HG03097 (cell line): ENCODE results near the gene ERVFRD-1.
A peak's percentile ranks its signal among the peaks of the same experiment; 100 is the strongest.
"Not testable (repeated sequence)": the region's sequence is repeated elsewhere in the genome, so short reads cannot be mapped to it uniquely, and the experiment has no call there.

Experiments used
- ATAC-seq: cut with Tn5 transposase; IDR thresholded peaks from one replicate; pipeline ENCODE4 v1.9.1; 2021; ENCODE audit not compliant: unreplicated experiment, low FRiP score

The ERVFRD-1 gene

GRCh38 chr6:11092668-11093375 is 18.7 kb downstream of the ERVFRD-1 start:
- peak; percentile 32 for ATAC-seq

DNA sequence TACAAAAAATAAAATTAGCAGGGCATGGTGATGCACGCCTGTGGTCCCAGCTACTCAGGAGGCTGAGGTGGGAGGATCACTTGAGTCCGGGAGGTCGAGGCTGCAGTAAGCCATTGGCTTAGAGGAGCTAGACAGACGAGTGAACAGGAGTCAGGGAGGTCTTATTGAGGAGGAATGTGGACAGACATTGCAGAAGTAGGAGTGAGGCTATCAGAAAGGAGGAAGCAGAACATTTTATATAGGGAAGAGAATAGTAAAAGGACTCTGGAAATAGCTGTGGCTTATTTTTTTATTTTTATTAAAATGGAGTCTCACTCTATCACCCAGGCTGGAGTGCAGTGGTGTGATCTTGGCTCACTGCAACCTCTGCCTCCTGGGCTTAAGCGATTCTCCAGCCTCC is 20.4 kb downstream of the ERVFRD-1 start:
- not testable (repeated sequence) for ATAC-seq

DNA sequence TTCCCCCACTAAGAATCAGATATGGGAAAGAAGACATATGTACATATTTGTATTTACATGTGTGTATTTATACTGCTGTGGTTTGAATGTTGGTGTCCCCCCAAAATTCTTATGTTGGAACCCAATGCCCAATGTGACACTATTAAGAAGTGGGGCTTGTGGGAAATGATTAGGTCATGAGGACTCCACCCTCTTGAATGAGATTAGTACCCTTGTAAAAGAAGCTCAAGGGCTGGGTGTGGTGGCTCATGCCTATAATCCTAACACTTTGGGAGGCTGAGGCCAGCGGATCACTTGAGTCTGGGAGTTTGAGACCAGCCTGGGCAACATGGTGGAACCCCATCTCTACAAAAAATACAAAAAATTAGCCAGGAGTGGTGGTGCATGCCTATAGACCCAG is 21.8 kb downstream of the ERVFRD-1 start:
- no peak for ATAC-seq

- not testable (repeated sequence) for ATAC-seq
These were observed 24.2 kb downstream of the ERVFRD-1 start for GRCh38 chr6:11087141-11087812.

- no peak for ATAC-seq
These were observed 25.6 kb downstream of the ERVFRD-1 start for GRCh38 chr6:11085758-11086435.

- ATAC-seq = no peak
These were observed 27.6 kb downstream of the ERVFRD-1 start for GRCh38 chr6:11083956-11084355.

DNA sequence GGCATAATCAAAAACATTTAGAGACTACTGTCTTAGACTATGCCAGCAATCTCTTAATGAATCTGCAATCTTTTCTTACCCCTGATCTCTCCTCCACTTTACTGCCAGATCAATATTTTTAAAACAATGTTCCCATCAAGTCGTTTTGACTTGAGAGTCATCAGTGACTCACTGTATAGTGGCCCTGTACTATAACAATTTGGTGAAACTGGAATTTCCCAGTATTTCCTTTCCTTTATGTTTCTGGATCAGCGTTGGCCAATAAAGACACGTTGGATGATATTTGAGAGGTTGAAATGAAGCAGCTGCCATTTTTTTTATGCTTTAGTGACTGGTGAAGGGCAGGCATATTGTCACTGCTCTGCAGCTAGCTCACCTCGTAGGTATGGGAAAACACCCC is 28.0 kb downstream of the ERVFRD-1 start:
- no peak for ATAC-seq

GRCh38 chr6:11080296-11080695 is 31.2 kb downstream of the ERVFRD-1 start:
- no peak for ATAC-seq

- no peak for ATAC-seq
These were observed 33.3 kb downstream of the ERVFRD-1 start for GRCh38 chr6:11078266-11078665.

GRCh38 chr6:11076540-11076939 is 35.0 kb downstream of the ERVFRD-1 start:
- ATAC-seq = no peak

GRCh38 chr6:11072101-11072500 is 39.4 kb downstream of the ERVFRD-1 start:
- no peak for ATAC-seq

GRCh38 chr6:11069760-11070159 is 41.8 kb downstream of the ERVFRD-1 start:
- ATAC-seq = no peak

- no peak for ATAC-seq
These were observed 44.2 kb downstream of the ERVFRD-1 start for GRCh38 chr6:11067348-11067747.

DNA sequence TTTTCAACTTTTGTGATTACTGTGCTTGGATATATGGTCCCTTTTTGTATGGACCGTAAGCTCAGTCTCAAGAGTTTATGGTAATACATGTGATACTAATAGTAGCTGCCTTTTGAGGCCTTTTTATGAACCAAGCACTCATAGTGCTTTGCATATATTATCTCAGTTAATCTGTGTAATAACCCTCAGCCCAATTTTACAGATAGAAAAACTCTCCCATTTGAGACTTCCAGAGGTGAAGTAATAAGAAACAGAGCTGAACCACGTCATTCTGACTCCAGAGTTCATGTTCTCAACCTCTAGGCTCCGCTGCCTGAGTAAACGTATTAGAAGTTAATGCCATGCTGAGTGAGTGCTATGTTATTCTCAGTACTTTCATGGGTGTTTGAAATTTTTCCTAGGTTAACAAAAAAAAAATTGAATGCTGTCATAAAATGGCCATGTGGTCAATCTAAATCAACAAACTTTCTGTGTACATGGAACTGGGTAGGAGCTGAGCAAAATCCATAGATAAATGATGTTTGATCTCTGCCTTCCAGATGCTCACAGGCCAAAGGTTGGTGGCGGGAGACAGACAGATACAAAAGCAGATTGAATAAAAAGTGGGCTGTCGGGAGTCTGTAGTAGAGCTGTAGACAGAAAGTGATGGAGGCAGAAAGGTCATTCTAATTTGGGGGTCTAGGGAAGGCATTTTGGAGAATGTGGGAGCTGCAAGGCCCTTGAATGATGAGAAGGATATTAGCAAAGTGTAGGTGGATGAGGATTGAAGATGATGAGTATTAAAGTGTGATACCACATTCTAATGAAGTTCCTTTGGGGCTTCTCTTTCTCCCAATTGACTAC is 44.8 kb downstream of the ERVFRD-1 start:
- ATAC-seq = no peak

GRCh38 chr6:11065436-11066202 is 45.9 kb downstream of the ERVFRD-1 start:
- ATAC-seq = no peak

DNA sequence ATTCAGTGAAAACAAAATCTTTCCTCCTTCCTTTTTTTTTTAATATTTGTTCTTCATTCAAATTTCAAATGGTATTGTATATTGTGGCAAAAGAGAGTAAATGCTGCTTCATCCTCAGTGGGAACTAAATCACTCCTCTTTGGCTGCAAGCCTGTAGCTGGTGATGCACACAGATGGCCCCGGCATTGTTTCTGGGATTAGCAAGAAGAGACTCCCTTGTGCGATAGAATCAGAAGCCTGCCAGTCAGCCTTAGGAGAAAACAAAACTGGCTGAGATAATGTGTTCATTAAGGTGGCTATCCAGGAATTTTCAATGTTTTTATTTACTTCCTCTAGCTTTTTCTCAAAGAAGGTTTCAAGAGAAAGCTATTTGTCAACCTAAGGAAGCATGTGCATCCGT is 46.7 kb downstream of the ERVFRD-1 start:
- no peak for ATAC-seq

- ATAC-seq = no peak
These were observed 48.8 kb downstream of the ERVFRD-1 start for GRCh38 chr6:11062715-11063114.

DNA sequence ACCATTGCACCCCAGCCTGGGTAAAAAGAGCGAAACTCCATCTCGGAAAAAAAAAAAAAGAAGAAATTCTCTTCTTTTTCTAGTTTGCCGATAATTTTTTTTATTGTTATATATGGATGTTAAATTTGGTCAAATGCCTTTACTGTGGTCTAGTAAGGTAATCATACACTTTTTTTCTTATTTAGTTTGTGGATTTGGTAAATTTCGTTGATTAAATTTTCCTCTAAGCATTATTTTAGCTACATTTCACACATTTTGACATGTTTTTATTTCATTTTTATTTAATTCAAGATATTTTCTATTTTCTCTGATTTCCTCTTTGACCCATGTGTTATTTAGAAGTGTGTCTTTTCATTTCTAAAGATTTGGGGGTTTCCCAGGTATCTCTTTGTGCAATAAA is 49.4 kb downstream of the ERVFRD-1 start:
- no peak for ATAC-seq

DNA sequence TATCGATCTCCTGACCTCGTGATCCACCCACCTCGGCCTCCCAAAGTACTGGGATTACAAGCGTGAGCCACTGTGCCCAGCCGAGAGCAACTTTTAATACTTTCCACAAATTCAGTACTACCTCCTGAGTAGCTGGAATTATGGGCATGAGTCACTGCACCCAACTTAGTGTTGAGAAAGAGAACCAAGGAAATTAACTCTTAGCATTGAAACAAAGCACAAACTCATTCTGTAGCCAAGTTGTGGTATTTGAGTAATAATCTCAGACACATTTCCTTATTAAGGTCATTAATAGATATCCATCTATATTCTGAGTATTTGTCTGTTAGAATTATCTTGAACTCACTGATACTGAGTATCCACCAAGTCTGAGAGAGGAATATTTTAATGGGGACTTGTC is 53.1 kb downstream of the ERVFRD-1 start:
- no peak for ATAC-seq

GRCh38 chr6:11056871-11057270 is 54.7 kb downstream of the ERVFRD-1 start:
- no peak for ATAC-seq
